CD4-positive, alpha-beta memory T cell (primary cell): ENCODE measurements around the gene SASH1. TPM values are rescaled to one million over a fixed set of nuclear protein-coding genes. Genes with fewer than 3 reads are reported as not detected.
"Not testable (repeated sequence)": the region's sequence is repeated elsewhere in the genome, so short reads cannot be mapped to it uniquely, and the experiment has no call there.

ENCODE experiments used
- CTCF ChIA-PET: fragments of 350-600 bp; sonication (Branson Sonifier 250); formaldehyde crosslinking; loops from one replicate; lab custom pipeline; 2021; ENCODE audit warnings: inconsistent platforms; ENCODE audit not compliant: partially characterized antibody; lab: Charles Lee
- POLR2A ChIA-PET: fragments of 350-600 bp; sonication (Branson Sonifier 250); formaldehyde crosslinking; loops from one replicate; lab custom pipeline; 2021; ENCODE audit not compliant: partially characterized antibody; lab: Charles Lee
- DNase-seq, 5 donors: peaks; one replicate each; pipeline versions ENCODE4 v3.0.0 to v3.0.0-alpha.2; 2020 to 2022; ENCODE audit warnings: mixed read lengths in 1 of 5
- H3K27ac ChIP-seq: one replicate; pipeline ENCODE4 v1.7.0; 2013; ENCODE audit warnings: low read depth, low read length
- H3K27me3 ChIP-seq: 2 replicates; pipeline ENCODE4 v1.7.0; 2013; ENCODE audit warnings: mild to moderate bottlenecking, low read length, moderate library complexity; ENCODE audit not compliant: insufficient read depth
- H3K36me3 ChIP-seq: 2 replicates; pipeline ENCODE4 v1.7.0; 2013; ENCODE audit warnings: mild to moderate bottlenecking, low read length, moderate library complexity; ENCODE audit not compliant: insufficient read depth
- H3K4me1 ChIP-seq: 2 replicates; pipeline ENCODE4 v1.7.0; 2013; ENCODE audit warnings: mild to moderate bottlenecking, low read length, moderate library complexity; ENCODE audit not compliant: insufficient read depth
- H3K4me3 ChIP-seq, 2 donors: one replicate each; pipeline ENCODE4 v1.7.0; 2013; ENCODE audit warnings: low read length in 2 of 2, mild to moderate bottlenecking in 1 of 2
- H3K9me3 ChIP-seq, 2 donors: one replicate each; pipeline ENCODE4 v1.7.0; 2013; ENCODE audit warnings: low read length in 2 of 2, control low read depth in 1 of 2; ENCODE audit not compliant: control insufficient read depth in 1 of 2
- H3K27ac Mint-ChIP-seq, 7 donors: one replicate each; pipeline ENCODE4 v1.8.0; 2020 to 2021; ENCODE audit warnings: mixed read lengths in 7 of 7, mild to moderate bottlenecking in 6 of 7, inconsistent platforms in 3 of 7, moderate library complexity in 3 of 7
- H3K27me3 Mint-ChIP-seq, 2 donors: one replicate each; pipeline ENCODE4 v1.8.0; 2020 to 2021; ENCODE audit warnings: mixed read lengths in 2 of 2
- H3K36me3 Mint-ChIP-seq, 2 donors: one replicate each; pipeline ENCODE4 v1.8.0; 2020 to 2021; ENCODE audit warnings: mixed read lengths in 2 of 2, inconsistent platforms in 1 of 2, mild to moderate bottlenecking in 1 of 2
- H3K4me1 Mint-ChIP-seq, 4 donors: one replicate each; pipeline ENCODE4 v1.8.0; 2020 to 2021; ENCODE audit warnings: mixed read lengths in 4 of 4, mild to moderate bottlenecking in 1 of 4
- H3K4me3 Mint-ChIP-seq, 8 donors: one replicate each; pipeline ENCODE4 v1.8.0; 2020 to 2021; ENCODE audit warnings: mixed read lengths in 8 of 8, mild to moderate bottlenecking in 7 of 8, moderate library complexity in 6 of 8, inconsistent platforms in 3 of 8
- H3K9me3 Mint-ChIP-seq, 8 donors: one replicate each; pipeline ENCODE4 v1.8.0; 2020 to 2021; ENCODE audit warnings: mixed read lengths in 8 of 8, mild to moderate bottlenecking in 5 of 8, inconsistent platforms in 3 of 8, moderate library complexity in 1 of 8
- intact Hi-C: fragments of 100-400 bp; cut with micrococcal nuclease; formaldehyde crosslinking; loops from one replicate; pipeline ENCODE4 v1.15.1; 2023
- polyA plus RNA-seq, 2 donors: library from polyadenylated mRNA; unstranded; fragments of 300-500 nt; fragmentation: Illumina TruSeq; gene quantifications; one replicate each; pipeline ENCODE4 v1.2.3, GENCODE V29; 2021
- total RNA-seq, 2 experiments: library from RNA; stranded (reverse); gene quantifications; one replicate each; pipeline ENCODE4 v1.2.3, GENCODE V29; 2021

The SASH1 gene
- total and polyA plus RNA-seq, 4 experiments from 2014 or later: 0.26 to 4.9 (median 1.7) TPM

GRCh38 chr6:148583631-148584030 is 241.0 kb downstream of the SASH1 start:
- Mint-ChIP-seq H3K4me3 (no peak overlapping the region), H3K4me1 (no peaks in the 10 kb centered on the region), H3K27me3 (peaks cover 23 to 27% of the 10 kb centered on the region in 2 donors), H3K27ac (no peak overlapping the region), H3K36me3 (peaks cover 0 to 5% of the 10 kb centered on the region in 2 donors), H3K9me3 (peaks cover 3 to 36% (median 30%) of the 10 kb centered on the region in 8 donors)
- Histone ChIP-seq H3K9me3 (no peaks in the 10 kb centered on the region), H3K36me3 (no peaks in the 10 kb centered on the region), H3K4me1 (no peaks in the 10 kb centered on the region), H3K27me3 (no peaks in the 10 kb centered on the region), H3K4me3 (no peak overlapping the region), H3K27ac (no peak overlapping the region)
- CTCF ChIA-PET: interaction anchor here (3.7 kb wide), 1 partner anchor 24 kb away, joined by 10 read pairs; no protein-coding TSS in a partner anchor
- POLR2A ChIA-PET: no interaction called here
- intact Hi-C loops: no loop called here
- DNase-seq: no peak

- H3K9me3 ChIP-seq, H3K36me3 Mint-ChIP-seq, H3K27ac ChIP-seq, H3K36me3 ChIP-seq, POLR2A ChIA-PET, H3K27me3 ChIP-seq, H3K4me1 ChIP-seq, DNase-seq, intact Hi-C loops, H3K4me3 Mint-ChIP-seq, H3K4me1 Mint-ChIP-seq, H3K4me3 ChIP-seq, H3K27ac Mint-ChIP-seq: not testable (repeated sequence)
- CTCF ChIA-PET: interaction anchor here (3.7 kb wide), 1 partner anchor 26 kb away, joined by 10 read pairs; no protein-coding TSS in a partner anchor
- Mint-ChIP-seq H3K27me3 (peaks cover 20 to 25% of the 10 kb centered on the region in 2 donors), H3K9me3 (peaks cover 3 to 36% (median 30%) of the 10 kb centered on the region in 8 donors)
Observed at GRCh38 chr6:148585641-148586040, 243.0 kb downstream of the SASH1 start.

GRCh38 chr6:148590883-148591282 is 248.2 kb downstream of the SASH1 start:
- H3K36me3 ChIP-seq: no peaks in the 10 kb centered on the region
- no peaks in the 10 kb centered on the region for H3K9me3 ChIP-seq
- no peak overlapping the region for H3K27ac Mint-ChIP-seq
- H3K4me3 ChIP-seq: no peak overlapping the region
- no peaks in the 10 kb centered on the region for H3K4me1 ChIP-seq
- no peaks in the 10 kb centered on the region for H3K27me3 ChIP-seq
- H3K36me3 Mint-ChIP-seq: peaks cover 0 to 5% of the 10 kb centered on the region in 2 donors
- intact Hi-C loops: no loop called here
- peaks cover 16 to 17% of the 10 kb centered on the region in 2 donors for H3K27me3 Mint-ChIP-seq
- POLR2A ChIA-PET: no interaction called here
- CTCF ChIA-PET: interaction anchor here (1.7 kb wide), 1 partner anchor 13 kb away, joined by 8 read pairs; no protein-coding TSS in a partner anchor
- H3K4me1 Mint-ChIP-seq: peaks cover 0 to 2% (median under 1%) of the 10 kb centered on the region in 4 donors
- peaks cover 0 to 18% (median 11%) of the 10 kb centered on the region in 8 donors for H3K9me3 Mint-ChIP-seq
- no peak for DNase-seq
- H3K27ac ChIP-seq: no peak overlapping the region
- H3K4me3 Mint-ChIP-seq: peak overlapping the region in 4 of 8 donors; percentile 72 to 80 (median 75)

GRCh38 chr6:148591656-148592055 is 249.0 kb downstream of the SASH1 start:
- Histone ChIP-seq H3K36me3 (no peaks in the 10 kb centered on the region), H3K4me1 (no peaks in the 10 kb centered on the region), H3K27me3 (no peaks in the 10 kb centered on the region), H3K27ac (no peak overlapping the region), H3K9me3 (no peaks in the 10 kb centered on the region), H3K4me3 (no peak overlapping the region)
- intact Hi-C loops: no loop called here
- peaks cover 0 to 2% (median under 1%) of the 10 kb centered on the region in 4 donors for H3K4me1 Mint-ChIP-seq
- DNase-seq: no peak
- H3K9me3 Mint-ChIP-seq: peaks cover 0 to 11% (median 4%) of the 10 kb centered on the region in 8 donors
- ChIA-PET POLR2A (no interaction called here), CTCF (no interaction called here)
- no peak overlapping the region for H3K27ac Mint-ChIP-seq
- peaks cover 13 to 15% of the 10 kb centered on the region in 2 donors for H3K27me3 Mint-ChIP-seq
- no peak overlapping the region for H3K4me3 Mint-ChIP-seq
- H3K36me3 Mint-ChIP-seq: peaks cover 0 to 3% of the 10 kb centered on the region in 2 donors

GRCh38 chr6:148593130-148593812 is 250.6 kb downstream of the SASH1 start:
- Mint-ChIP-seq H3K9me3 (peaks cover 0 to 3% (median 0%) of the 10 kb centered on the region in 8 donors), H3K27me3 (peaks cover 10 to 11% of the 10 kb centered on the region in 2 donors), H3K4me3 (peak overlapping the region in 1 of 8 donors; percentile 17), H3K27ac (no peak overlapping the region), H3K4me1 (peaks cover 0 to 2% (median under 1%) of the 10 kb centered on the region in 4 donors), H3K36me3 (no peaks in the 10 kb centered on the region)
- no peak for DNase-seq
- Histone ChIP-seq H3K4me1 (no peaks in the 10 kb centered on the region), H3K27ac (no peak overlapping the region), H3K4me3 (no peak overlapping the region), H3K27me3 (no peaks in the 10 kb centered on the region), H3K36me3 (no peaks in the 10 kb centered on the region), H3K9me3 (no peaks in the 10 kb centered on the region)
- CTCF ChIA-PET: no interaction called here
- intact Hi-C loops: no loop called here
- POLR2A ChIA-PET: no interaction called here

GRCh38 chr6:148593813-148594170 is 251.2 kb downstream of the SASH1 start:
- no peak overlapping the region for H3K27ac Mint-ChIP-seq
- Histone ChIP-seq H3K4me3 (no peak overlapping the region), H3K27me3 (no peaks in the 10 kb centered on the region), H3K4me1 (no peaks in the 10 kb centered on the region), H3K9me3 (no peaks in the 10 kb centered on the region), H3K36me3 (no peaks in the 10 kb centered on the region), H3K27ac (no peak overlapping the region)
- peaks cover 0 to 3% (median 0%) of the 10 kb centered on the region in 8 donors for H3K9me3 Mint-ChIP-seq
- peaks cover 0 to 2% (median under 1%) of the 10 kb centered on the region in 4 donors for H3K4me1 Mint-ChIP-seq
- no peak overlapping the region for H3K4me3 Mint-ChIP-seq
- intact Hi-C loops: no loop called here
- no peak for DNase-seq
- H3K27me3 Mint-ChIP-seq: peaks cover 9 to 11% of the 10 kb centered on the region in 2 donors
- ChIA-PET CTCF (no interaction called here), POLR2A (no interaction called here)
- no peaks in the 10 kb centered on the region for H3K36me3 Mint-ChIP-seq

GRCh38 chr6:148595550-148595949 is 252.9 kb downstream of the SASH1 start:
- Mint-ChIP-seq H3K4me3 (no peak overlapping the region), H3K27ac (no peak overlapping the region), H3K9me3 (peaks cover 0 to 5% (median 0%) of the 10 kb centered on the region in 8 donors), H3K36me3 (no peaks in the 10 kb centered on the region), H3K4me1 (no peaks in the 10 kb centered on the region), H3K27me3 (peaks cover 9 to 15% of the 10 kb centered on the region in 2 donors)
- H3K4me3 ChIP-seq: no peak overlapping the region
- no peak overlapping the region for H3K27ac ChIP-seq
- no peaks in the 10 kb centered on the region for H3K9me3 ChIP-seq
- H3K36me3 ChIP-seq: no peaks in the 10 kb centered on the region
- no peaks in the 10 kb centered on the region for H3K27me3 ChIP-seq
- DNase-seq: no peak
- intact Hi-C loops: no loop called here
- H3K4me1 ChIP-seq: no peaks in the 10 kb centered on the region
- CTCF ChIA-PET: no interaction called here
- POLR2A ChIA-PET: no interaction called here
